ENCODE measurements around the gene TMEM269.
"Not testable (repeated sequence)": the region's sequence is repeated elsewhere in the genome, so short reads cannot be mapped to it uniquely, and the experiment has no call there.

TMEM269 gene

DNA sequence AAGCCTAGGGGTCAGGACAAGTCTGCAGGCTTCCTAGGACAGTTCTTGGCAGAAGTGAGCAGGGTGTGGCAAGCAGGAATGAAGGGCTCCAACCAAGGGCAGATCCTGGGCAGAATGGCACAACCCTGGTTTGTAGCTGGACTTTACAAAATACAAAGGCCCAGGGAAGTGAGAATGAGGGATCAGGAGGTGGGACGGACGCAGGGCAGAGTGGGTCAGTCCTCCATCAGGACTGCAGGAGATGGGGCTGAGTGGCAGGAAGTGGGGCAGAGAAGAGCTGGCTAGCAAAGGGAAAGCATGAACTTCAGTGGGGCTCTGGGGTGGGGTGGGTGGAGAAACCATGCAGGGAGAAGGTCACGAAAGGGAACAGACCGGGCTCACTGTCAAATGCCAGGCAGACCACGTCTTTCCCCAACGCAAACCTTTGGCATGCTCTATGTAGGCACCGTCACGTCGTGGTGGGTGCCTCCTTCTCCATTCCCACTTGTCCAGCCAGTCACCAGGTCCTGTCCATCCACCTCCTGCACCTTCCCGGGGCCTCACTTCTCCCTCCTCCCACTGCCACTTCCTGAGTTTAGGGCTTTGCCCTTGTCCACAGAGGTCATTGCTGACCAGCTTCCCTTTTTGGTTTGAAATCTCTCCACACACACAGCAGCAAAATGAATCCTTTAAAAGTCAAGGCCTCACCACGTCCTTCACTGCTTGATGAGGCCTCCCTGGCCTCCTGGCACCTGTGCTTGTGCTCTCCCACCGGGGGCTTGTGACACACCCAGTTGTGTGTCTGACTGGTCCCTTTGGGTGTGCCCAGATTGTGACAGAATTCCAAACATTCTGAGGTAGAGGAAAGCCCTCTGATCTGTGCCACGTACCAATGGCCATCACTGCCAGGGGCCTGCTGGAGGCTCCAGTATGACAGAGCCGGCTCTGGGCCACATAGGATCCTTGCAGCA, 36.1 kb upstream of the TMEM269 start:
- no peak for FAIRE-seq

- FAIRE-seq, result no peak
These were observed 34.8 kb upstream of the TMEM269 start for GRCh38 chr1:42750041-42750440.

DNA sequence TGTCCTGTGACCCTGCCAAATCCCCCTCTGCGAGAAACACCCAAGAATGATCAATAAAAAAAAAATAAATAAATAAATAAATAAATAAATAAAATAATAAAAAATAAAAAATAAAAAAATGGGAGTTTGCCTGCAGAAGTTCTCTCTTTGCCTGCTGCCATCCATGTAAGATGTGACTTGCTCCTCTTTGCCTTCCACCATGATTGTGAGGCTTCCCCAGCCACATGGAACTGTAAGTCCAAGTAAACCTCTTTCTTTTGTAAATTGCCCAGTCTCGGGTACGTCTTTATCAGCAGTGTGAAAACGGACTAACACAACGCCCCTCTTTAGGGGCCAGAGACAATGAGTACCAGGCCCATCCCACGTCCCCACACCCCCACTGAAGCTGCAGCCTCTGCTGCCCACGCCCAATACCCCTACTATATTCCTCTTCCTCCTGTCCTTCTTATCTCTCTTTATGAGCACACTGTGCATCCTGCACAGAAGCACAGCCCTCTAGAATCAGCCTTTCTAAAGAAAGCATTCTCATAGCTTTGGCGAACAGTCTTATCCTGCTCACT, 33.2 kb upstream of the TMEM269 start:
- not testable (repeated sequence) for FAIRE-seq

DNA sequence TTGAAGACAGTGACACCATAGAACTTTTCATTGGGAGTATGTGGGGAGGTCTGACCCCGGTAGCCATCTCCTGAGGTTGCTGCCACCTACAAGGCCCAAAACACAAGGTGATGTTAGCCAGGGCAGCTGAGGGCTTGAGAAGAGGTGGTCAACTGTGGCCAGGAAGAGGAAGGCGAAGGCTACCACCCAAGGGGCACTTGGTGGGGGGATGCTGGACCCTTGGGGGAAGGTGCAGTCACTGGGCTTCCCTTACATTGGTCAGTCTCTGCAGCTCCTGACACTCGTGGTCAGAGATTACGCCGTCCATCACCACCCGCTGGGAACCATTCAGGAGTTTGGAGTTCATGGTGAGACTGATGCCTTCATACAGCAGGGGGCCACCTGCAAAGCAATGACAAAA, 32.5 kb upstream of the TMEM269 start:
- no peak for FAIRE-seq

GRCh38 chr1:42753070-42753469, 31.7 kb upstream of the TMEM269 start:
- FAIRE-seq, result no peak

DNA sequence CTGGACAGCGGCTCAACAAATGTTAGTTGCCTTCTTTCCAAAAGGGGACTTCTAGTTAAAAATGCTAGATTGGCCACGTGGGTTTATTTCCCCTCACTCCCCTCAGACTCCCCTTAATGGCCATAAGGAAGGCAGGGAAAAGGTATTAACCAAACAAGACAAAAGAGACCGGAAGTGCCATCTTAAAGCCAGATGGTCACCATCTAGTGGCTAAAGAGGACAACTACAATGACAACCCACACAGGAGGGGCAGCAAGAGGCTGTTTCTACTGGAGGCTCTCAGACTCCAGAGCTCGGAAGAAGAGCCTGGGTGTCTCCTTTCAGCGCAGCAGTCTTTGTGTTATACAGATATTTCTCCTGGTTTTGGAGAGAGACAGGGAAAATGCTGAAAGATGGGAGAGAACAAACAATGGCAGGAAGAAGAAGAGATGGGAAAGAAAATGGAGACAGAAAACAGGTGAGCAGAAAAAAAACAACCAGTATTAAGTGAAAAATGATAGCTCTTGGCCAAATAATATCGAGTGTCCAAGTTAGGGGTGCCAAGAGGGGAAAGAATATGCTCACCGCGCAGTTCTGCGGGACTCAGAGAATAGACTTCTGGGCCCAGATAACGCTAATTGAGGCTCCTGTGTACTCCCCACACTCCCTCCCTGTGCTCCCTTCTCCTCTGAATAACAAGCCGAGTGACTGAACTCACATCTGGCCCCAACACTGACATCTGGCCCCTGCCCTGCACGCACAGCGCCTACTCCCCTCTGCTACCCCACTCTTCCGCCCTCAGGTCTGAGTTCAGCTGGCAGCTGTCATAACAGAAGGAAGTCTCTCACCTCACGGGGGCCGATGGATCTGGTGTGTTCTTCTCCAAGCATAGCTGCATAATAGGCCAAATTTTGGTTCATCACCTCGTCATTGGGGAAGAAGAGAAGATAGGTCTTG, 27.6 kb upstream of the TMEM269 start:
- no peak for FAIRE-seq

GRCh38 chr1:42757892-42758275, 26.9 kb upstream of the TMEM269 start:
- no peak for FAIRE-seq

DNA sequence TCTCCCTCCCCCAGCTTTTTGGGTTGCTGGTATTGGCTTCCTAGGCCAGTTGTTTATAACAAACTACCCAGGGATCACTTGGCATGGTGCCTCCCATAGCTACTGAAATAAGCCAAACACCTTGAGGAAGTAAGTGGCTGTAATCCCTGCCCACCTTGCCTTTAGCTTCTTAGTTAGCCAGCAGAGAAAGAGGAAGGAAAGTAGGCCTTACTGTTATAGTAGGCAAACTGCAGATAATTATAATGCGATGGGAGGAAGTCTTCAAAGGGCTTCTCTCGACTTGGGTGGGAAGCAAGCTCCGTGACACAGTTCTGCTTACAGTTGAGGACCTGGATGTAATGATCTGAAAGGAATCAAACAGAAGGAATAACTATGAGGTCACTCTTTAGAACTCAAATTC, 26.1 kb upstream of the TMEM269 start:
- FAIRE-seq, result no peak

DNA sequence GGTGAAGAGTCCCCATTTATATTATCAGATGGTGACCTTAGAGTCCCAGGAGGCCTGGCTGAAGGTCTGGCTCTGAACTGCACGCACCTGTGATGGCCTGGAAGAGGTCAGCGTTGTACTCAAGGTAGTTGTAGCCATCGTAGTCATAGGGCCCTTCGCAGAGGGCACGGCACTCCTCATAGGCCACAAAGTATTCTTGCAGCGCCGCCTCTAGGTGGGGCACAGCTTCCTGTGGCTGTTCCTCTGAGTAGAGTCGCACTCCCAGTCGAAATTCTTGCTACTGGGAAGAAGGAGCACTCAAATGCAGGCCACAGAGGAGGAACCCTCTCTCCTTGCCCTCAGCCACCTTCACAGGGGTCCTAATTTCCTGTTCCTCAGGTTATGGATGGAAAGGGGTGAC, 25.7 kb upstream of the TMEM269 start:
- FAIRE-seq, result no peak

DNA sequence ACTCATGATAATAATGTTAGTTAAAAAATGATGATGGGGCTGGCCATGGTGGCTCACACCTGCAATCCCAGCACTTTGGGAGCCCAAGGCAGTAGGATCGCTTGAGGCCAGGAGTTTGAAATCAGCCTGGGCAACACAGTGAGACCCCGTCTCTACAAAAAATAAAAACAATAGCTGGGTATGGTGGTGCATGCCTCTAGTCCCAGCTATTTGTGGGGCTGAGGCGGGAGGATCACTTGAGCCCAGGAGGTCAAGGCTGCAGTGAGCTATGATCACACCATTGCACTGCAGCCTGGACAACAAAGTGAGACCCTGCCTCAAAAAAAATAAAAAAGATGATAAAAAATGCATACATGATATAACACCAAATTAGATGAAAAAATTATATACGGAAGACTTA, 23.2 kb upstream of the TMEM269 start:
- no peak for FAIRE-seq

DNA sequence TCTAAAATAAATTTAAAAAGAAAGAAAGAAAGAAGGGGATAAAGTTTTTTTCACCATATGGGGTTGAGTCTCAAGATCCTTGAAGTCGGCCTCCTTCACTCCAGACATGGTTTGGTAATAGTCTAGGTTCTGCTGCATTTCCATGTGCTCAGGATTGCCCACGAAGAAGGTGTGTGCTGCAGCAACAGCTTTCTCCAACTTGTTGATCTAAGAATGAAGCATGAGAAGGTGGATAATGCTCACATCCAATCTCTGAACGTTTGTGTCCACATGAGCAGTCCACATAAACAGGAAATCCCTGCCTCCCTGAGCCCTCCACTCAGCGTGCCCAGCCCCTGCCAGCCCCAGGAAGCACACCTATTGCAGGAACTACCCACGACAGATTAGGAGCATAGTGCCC, 22.5 kb upstream of the TMEM269 start:
- FAIRE-seq, result no peak

GRCh38 chr1:42765269-42765668, 19.5 kb upstream of the TMEM269 start:
- no peak for FAIRE-seq

GRCh38 chr1:42765832-42766740, 18.7 kb upstream of the TMEM269 start:
- no peak for FAIRE-seq

DNA sequence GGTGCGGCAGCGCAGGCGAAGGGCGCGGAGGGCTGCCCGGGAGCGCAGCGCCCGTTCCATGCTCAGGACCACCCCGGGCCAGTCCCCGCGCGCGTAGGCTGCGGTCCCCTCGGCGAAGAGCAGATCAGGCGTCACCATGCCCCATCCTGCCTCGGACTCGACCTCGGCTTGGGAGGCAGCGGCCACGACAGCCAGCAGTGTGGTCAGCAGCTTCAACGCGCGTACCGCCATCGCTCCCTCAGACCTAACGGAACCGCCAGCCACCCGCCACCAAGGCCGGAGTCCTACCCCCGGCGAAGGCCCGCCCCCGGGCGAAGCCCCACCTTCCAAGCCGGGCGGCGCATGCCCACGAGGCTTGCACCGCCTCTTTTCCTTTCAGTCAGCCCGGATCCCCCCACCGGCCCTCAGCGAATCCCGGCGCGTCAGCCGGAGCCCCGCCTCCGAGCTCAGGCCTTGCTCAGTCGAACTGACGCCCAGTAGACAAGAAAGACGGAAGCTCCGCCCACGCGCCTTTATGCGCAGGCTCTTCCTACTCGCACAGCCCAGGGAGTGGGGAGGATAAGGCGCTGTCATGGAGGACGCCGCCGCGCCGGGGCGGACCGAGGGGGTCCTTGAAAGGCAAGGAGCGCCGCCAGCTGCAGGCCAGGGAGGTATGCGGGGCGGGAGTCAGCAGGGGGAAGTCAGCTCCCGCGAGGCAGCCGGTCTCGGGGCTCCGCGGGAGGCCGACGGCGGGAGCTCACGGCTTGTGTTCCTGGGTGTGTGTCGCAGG, 17.9 kb upstream of the TMEM269 start, which contains the start of the genes C1orf50 and P3H1:
C1orf50 (plus strand) TSS at position 509 of the 769 bp plus-strand sequence; CDS start at position 572, 63 bp downstream.
P3H1 (minus strand) TSS at position 288 of the 769 bp plus-strand sequence; CDS start at position 231, 57 bp downstream.
- FAIRE-seq, result no peak

DNA sequence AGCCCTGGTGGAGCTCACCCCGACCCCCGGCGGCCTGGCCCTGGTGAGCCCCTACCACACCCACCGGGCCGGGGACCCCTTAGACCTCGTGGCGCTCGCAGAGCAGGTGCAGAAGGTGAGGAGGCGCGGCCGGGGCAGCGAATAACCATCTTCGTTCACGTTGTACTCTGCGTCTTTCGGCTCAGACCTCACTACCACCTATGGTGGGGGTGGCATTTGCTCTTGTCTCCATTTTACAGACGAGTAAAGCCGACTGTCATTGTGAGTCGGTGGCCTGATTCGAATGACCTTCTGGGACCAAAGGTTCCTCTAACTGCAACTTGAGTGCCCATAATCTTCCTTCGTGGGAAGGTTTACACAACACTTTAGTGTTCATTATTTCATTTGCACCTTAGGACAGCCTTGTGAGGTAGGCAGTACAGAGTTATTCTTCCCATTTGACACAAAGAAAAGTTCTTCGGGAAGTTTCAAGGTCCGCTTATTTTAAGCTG, 17.2 kb upstream of the TMEM269 start:
- no peak for FAIRE-seq

DNA sequence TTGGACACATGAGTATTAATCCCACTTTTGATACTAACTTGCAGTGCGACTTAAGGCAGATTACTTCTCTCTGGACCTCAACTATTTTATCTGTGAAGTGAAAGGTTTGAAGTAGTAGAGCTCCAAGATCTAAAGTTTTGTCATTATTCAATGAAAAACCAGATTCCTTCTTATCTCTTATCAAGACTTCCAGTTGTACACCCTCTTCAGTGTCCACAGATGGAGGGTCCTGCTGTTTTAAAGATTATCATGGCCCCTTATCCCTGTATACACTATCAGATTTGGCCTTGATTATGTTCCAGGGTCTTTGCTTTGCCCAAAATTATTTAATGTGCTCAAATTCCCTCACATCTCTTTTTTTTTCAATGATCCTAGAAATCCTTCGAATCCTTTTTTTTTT, 16.6 kb upstream of the TMEM269 start:
- FAIRE-seq, result no peak

GRCh38 chr1:42769811-42770210, 15.0 kb upstream of the TMEM269 start:
- no peak for FAIRE-seq

- no peak for FAIRE-seq
These were observed 11.4 kb upstream of the TMEM269 start for GRCh38 chr1:42773420-42773819.

DNA sequence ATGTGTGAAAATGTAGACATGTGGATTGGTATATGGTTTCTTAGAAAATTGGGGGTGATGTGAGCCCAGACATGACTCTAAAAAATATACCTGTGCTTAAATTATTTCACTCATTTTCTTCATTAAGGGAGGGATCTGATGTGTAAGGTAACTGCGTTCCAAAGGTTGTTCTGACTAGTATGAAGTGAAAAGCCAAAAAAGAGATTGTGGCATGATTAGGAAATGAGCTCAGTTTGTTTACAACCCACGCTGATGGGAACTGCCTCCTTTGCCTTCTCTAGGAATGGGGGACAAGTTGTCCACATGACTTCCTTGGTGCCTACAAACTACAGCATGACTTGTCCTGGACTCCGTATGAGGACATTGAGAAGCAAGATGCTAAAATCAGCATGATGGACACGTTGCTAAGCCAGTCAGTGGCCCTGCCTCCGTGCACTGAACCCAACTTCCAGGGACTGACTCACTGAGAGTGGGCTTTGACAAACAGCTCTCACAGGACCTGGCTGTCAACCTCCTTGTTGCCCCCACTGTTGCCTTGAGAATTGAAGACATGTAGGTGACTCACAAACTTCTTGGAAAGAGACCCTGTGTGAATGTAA, 9.8 kb upstream of the TMEM269 start:
- FAIRE-seq, result no peak

DNA sequence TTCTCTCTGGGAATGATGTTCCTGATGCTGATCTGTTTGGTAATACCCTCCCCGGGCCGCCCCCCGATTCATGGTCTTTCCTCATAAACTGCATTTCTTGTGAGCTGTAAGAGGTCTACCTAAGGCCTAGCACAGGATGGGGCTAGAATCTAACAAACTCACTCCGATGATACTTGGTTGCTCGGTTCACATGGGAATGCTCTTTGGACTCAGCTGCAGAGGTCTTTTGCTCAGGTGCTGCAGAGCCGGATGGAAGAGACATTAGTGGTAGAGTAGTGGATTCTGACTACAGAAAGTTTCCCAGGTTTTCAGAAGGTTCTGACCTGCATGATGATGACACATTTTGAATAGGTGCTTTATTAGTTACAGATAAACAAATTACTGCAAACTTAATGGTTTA, 8.3 kb upstream of the TMEM269 start:
- FAIRE-seq, result no peak
